GM12874 (cell line): ENCODE data around the gene PLCB3.
A peak's percentile ranks its signal among the peaks of the same experiment; 100 is the strongest.

Experiments used
- TF ChIP-seq, protein P1 (sequence below): IDR thresholded peaks from 2 replicates; pipeline ENCODE4 v1.5.1; 2011; ENCODE audit warnings: low read depth, mild to moderate bottlenecking, control low read depth, low read length, moderate library complexity; ENCODE audit not compliant: insufficient read depth

The PLCB3 gene

DNA sequence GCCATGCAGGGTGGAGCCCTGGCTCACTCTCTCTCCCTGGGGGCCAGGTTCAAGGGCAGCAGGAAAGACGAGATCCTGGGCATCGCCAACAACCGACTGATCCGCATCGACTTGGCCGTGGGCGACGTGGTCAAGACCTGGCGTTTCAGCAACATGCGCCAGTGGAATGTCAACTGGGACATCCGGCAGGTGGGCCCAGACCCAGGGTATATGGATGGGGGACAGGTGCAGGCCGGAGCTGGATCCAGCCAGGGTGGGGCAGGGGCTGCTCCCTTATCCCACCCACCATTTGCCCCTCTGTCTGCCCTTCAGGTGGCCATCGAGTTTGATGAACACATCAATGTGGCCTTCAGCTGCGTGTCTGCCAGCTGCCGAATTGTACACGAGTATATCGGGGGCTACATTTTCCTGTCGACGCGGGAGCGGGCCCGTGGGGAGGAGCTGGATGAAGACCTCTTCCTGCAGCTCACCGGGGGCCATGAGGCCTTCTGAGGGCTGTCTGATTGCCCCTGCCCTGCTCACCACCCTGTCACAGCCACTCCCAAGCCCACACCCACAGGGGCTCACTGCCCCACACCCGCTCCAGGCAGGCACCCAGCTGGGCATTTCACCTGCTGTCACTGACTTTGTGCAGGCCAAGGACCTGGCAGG, 28.2 kb upstream of the PLCB3 start:
- TF ChIP-seq, protein P1, sequence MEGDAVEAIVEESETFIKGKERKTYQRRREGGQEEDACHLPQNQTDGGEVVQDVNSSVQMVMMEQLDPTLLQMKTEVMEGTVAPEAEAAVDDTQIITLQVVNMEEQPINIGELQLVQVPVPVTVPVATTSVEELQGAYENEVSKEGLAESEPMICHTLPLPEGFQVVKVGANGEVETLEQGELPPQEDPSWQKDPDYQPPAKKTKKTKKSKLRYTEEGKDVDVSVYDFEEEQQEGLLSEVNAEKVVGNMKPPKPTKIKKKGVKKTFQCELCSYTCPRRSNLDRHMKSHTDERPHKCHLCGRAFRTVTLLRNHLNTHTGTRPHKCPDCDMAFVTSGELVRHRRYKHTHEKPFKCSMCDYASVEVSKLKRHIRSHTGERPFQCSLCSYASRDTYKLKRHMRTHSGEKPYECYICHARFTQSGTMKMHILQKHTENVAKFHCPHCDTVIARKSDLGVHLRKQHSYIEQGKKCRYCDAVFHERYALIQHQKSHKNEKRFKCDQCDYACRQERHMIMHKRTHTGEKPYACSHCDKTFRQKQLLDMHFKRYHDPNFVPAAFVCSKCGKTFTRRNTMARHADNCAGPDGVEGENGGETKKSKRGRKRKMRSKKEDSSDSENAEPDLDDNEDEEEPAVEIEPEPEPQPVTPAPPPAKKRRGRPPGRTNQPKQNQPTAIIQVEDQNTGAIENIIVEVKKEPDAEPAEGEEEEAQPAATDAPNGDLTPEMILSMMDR: no peak

DNA sequence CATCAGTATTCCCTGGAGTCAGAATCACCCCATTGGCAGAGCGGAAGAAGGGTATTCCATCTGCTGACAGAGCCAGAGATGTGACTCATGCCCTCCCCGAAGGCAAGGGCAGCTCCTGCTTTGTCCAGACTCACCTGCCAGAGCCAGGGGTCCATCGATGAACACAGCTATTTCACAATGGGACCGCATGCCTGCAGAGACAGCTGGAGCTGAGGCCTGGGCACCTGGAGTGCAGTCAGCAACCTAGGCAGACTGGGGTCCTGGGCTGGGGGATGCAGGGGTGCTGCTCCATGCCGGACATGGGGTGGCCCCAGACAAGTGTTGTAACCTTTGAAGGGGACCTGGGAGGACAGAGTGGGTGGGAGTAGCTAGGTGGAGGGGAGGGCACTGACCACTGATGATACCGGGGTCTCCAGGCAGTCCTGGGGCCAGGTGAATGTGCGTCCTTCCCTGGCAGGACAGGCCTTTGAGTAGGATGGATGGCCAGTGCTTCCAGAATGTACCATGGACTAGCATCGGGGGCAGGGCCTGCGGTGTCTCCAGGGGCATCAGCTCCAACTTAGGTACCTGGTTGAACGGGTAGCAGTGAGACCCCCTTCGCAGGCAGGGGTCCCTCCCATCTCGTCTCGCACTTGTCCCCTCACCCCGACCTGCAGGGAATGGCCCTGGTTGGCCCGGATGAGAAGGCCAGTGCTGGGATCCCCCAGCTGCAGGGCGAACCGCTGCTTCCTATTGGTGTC, 27.0 kb upstream of the PLCB3 start:
- TF ChIP-seq, protein P1: no peak

DNA sequence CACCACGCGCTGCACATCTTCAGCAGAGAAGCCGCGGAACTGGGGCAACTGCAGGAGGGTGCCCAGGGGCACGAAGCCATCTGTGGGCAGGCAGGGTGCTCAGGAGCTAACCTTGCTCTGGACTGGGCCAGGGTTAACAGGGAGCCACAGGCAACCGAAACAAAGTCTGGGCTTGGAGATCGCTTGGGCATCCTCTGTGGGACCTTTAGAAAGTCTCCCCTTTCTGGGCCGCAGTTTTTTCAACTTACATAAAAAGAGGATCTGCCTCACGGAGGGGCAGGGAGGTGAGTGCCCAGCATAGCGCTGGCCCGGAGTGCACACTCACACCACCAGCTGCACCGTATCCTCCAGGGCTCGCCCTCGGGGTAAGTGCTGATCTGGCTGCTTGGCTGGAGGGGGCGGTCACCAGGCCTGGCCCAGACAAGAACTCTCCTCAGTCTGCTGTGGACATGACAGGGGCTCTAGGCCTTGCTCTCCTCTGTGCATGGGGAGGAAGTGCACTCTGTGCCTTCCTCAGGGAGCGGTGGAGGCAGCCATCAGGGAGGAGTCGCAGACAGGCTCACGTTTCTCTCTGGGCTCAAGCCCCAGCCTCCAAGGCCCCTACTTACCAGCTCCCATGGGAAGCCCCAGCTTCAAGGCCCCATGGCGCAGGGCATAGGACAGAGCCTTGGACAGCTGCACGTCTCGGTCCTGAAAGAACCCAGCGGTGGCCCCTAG, 26.3 kb upstream of the PLCB3 start:
- TF ChIP-seq, protein P1: no peak

DNA sequence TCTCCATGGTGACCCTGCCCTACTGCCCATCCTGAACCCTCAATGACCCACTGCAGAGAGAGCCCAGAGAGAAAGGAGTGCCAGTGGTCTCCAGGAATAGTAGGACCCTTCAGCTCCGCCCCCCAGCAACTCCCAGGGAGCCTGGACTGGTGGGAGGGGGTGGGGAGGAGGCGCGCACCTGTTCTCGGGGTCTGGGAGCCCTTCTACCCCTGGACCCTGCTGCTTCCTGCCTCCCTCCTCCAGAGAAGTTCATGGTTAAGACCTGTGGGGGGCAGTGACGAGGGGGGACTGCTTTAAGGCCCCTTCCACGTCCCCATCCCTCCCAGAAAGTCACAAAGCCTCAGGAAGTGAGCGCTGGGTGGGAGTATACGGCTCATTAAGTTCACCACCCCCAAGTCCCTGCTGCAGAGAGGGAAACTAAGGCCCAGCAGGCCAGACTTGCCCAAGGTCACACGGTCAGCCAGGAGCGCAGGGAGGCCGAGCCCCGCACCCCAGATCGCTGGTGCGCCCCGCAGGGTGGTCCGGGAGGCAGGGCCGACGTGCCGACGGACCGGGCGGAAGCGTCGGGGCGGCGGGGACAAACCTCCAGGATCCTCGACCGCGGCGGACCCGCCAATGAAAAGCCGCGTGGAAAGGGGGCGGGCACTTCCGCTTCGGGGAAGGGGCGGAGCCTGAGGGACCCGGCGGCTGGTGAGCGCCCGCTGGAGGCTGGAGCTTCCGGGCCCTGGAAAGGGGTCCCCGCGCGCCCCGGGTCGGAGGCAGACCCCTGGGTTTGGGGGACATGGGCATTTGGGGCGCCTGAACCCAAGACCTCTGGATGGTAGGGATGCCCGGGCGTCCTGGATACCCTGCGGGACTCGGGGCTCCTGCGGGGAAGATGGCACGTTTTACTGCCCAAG, 25.5 kb upstream of the PLCB3 start, which contains the start of the genes NUDT22 and TRPT1:
NUDT22 (plus strand) TSS at position 667 of the 899 bp plus-strand sequence. CDS start 379 bp downstream, outside the sequence.
TRPT1 (minus strand) TSS at position 579 of the 899 bp plus-strand sequence; CDS start at position 253, 326 bp downstream.
- TF ChIP-seq, protein P1: peak; percentile 35

DNA sequence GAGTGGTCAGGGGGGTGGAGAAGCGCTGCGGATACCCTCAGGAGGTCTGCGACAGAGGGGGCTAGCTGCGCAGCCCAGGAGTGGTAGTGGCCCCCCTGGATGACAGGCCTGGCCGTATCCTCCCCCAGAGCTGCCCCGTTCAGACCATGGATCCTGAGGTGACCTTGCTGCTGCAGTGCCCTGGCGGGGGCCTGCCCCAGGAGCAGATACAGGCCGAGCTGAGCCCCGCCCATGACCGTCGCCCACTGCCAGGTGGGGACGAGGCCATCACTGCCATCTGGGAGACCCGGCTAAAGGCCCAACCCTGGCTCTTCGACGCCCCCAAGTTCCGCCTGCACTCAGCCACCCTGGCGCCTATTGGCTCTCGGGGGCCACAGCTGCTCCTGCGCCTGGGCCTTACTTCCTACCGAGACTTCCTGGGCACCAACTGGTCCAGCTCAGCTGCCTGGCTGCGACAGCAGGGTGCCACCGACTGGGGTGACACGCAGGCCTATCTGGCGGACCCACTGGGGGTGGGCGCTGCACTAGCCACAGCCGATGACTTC, 24.8 kb upstream of the PLCB3 start:
- TF ChIP-seq, protein P1: no peak

DNA sequence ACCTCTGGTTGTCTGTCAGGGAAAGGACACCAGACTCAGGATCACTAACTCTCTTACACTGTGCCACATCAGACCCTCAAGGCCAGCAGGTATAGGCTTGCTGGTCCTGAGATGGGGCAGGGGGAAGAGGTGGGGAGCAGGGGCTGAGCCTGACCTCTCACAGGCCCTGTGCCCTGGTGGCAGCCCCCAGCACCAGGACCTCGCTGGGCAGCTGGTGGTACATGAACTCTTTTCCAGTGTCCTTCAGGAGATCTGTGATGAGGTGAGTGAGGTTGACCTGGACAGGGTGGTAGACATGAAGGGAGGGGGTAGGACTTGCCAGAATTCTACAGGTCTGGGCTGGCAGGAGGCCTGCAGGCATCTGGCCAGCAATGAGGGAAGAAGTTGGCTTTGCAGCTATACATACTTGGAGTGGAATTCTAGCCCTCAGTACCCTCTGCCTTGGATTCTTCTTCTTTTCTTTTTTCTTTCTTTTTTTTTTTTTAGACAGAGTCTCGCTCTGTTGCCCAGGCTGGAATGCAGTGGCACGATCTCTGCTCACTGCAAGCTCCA, 23.8 kb upstream of the PLCB3 start:
- TF ChIP-seq, protein P1: no peak
